Panc1 (cell line): ENCODE data around the gene ABI3BP. TPM values are rescaled to one million over a fixed set of nuclear protein-coding genes. Genes with fewer than 3 reads are reported as not detected.

Experiments used
- ATAC-seq: fragments of 200-7000 bp; cut with Tn5 transposase; 2 replicates; pipeline ENCODE4 v1.9.1; 2020; ENCODE audit warnings: mild to moderate bottlenecking, moderate library complexity
- BruUV-seq: library from RNA; stranded (reverse); fragments of 400-500 nt; replicated peaks from 2 replicates; lab custom pipeline; 2021; lab: Mats Ljungman, UMichigan
- CTCF ChIA-PET: fragments of 300-600 bp; sonication (Branson Sonifier 250); formaldehyde crosslinking; loops from one replicate; lab custom pipeline; 2022; ENCODE audit warnings: antibody characterized with exemption; lab: Charles Lee
- POLR2A ChIA-PET: fragments of 300-600 bp; sonication (Branson Sonifier 250); formaldehyde crosslinking; loops from one replicate; lab custom pipeline; 2022; ENCODE audit warnings: antibody characterized with exemption; lab: Charles Lee
- DNase-seq: peaks from one replicate; pipeline ENCODE4 v3.0.0-alpha.2; 2010; ENCODE audit warnings: low read depth, low spot score
- H3K27ac ChIP-seq: 2 replicates; pipeline ENCODE4 v1.5.1; 2011; ENCODE audit warnings: mild to moderate bottlenecking, low read length, inconsistent platforms
- H3K27me3 ChIP-seq: fragments of 200-500 bp; sonication (Bioruptor generic); 2 replicates; pipeline ENCODE4 v1.6.0; 2014; ENCODE audit warnings: low read length, inconsistent platforms; ENCODE audit not compliant: control insufficient read depth, insufficient read depth
- H3K36me3 ChIP-seq: fragments of 200-500 bp; sonication (Bioruptor generic); 2 replicates; pipeline ENCODE4 v1.5.1; 2014; ENCODE audit warnings: inconsistent platforms, mild to moderate bottlenecking, low read length, moderate library complexity; ENCODE audit not compliant: control insufficient read depth, insufficient read depth
- H3K4me1 ChIP-seq: 2 replicates; pipeline ENCODE4 v1.5.1; 2011; ENCODE audit warnings: inconsistent platforms, mild to moderate bottlenecking, low read length, moderate library complexity; ENCODE audit not compliant: control insufficient read depth, insufficient read depth
- H3K4me3 ChIP-seq, 2 experiments: 2 replicates each; pipeline ENCODE4 v1.5.1; 2011 to 2012; ENCODE audit warnings: low read depth in 2 of 2, low read length in 2 of 2, mild to moderate bottlenecking in 2 of 2, inconsistent platforms in 1 of 2, moderate library complexity in 1 of 2
- H3K9me3 ChIP-seq: fragments of 200-500 bp; sonication (Bioruptor generic); 2 replicates; pipeline ENCODE4 v1.5.1; 2014; ENCODE audit warnings: low read depth, mild to moderate bottlenecking, inconsistent platforms, low read length, moderate library complexity; ENCODE audit not compliant: control insufficient read depth, insufficient read depth
- CTCF ChIP-seq: fragments of 450-650 bp; IDR thresholded peaks from 2 replicates; pipeline ENCODE4 v1.5.1; 2017; ENCODE audit warnings: mild to moderate bottlenecking
- POLR2AphosphoS5 ChIP-seq: IDR thresholded peaks from 2 replicates; pipeline ENCODE4 v1.6.1; 2012; ENCODE audit warnings: mild to moderate bottlenecking, low read depth, low read length, moderate library complexity
- REST ChIP-seq, 2 experiments: IDR thresholded peaks; 2 replicates each; pipeline ENCODE4 v1.6.1; 2011 to 2012; ENCODE audit warnings: low read depth in 2 of 2, control low read depth in 1 of 2, low read length in 1 of 2, mild to moderate bottlenecking in 1 of 2, moderate library complexity in 1 of 2; ENCODE audit not compliant: insufficient read depth in 1 of 2
- SIN3A ChIP-seq: IDR thresholded peaks from 2 replicates; pipeline ENCODE4 v1.6.1; 2012; ENCODE audit warnings: low read depth, mild to moderate bottlenecking, low read length, moderate library complexity, borderline replicate concordance; ENCODE audit not compliant: insufficient read depth
- TCF7L2 ChIP-seq: IDR thresholded peaks from 2 replicates; pipeline ENCODE4 v1.6.1; 2011; ENCODE audit warnings: mild to moderate bottlenecking, low read depth, low read length, inconsistent platforms
- in situ Hi-C: cut with HindIII; loops from 2 replicates; pipeline ENCODE4 v1.10.0; 2016; ENCODE audit warnings: low sequenced_read_pairs, low pct_unique_long_range_greater_than_20kb
- intact Hi-C: fragments of 100-400 bp; cut with micrococcal nuclease; formaldehyde crosslinking; loops from one replicate; pipeline ENCODE4 v1.10.0; 2022; ENCODE audit not compliant: unreplicated experiment
- total RNA-seq: library from RNA; stranded (reverse); gene quantifications from one replicate; pipeline ENCODE4 v1.2.1, GENCODE V29; 2021; ENCODE audit not compliant: unreplicated experiment

ABI3BP gene
- total RNA-seq, 1 experiment from 2014 or later: 0.21 TPM

- H3K4me3 ChIP-seq: no peak overlapping the region
- DNase-seq (no peak), ATAC-seq (no peak)
- H3K4me1 ChIP-seq: no peaks in the 10 kb centered on the region
- POLR2A ChIA-PET: no interaction called here
- peaks cover 4% of the 10 kb centered on the region for H3K27me3 ChIP-seq
- BruUV-seq: no TSS peak
- CTCF ChIA-PET: no interaction called here
- intact Hi-C loops (no loop called here), in situ Hi-C loops (no loop called here)
- no peaks in the 10 kb centered on the region for H3K9me3 ChIP-seq
- no peak overlapping the region for H3K27ac ChIP-seq
- no peak for TF ChIP-seq POLR2AphosphoS5
- no peak for TF ChIP-seq TCF7L2
- no peaks in the 10 kb centered on the region for H3K36me3 ChIP-seq
Observed at GRCh38 chr3:100864471-100865250, 128.6 kb downstream of the ABI3BP start.

GRCh38 chr3:100857863-100858262 lies 135.4 kb downstream of the ABI3BP start:
- no peak overlapping the region for H3K27ac ChIP-seq
- intact Hi-C loops: no loop called here
- ChIA-PET CTCF (no interaction called here), POLR2A (no interaction called here)
- DNase-seq (no peak), ATAC-seq (no peak)
- peaks cover 10% of the 10 kb centered on the region for H3K27me3 ChIP-seq
- TF ChIP-seq SIN3A (no peak), POLR2AphosphoS5 (no peak), TCF7L2 (no peak), CTCF (no peak), REST (IDR thresholded peaks at IDR 0.05; ENCODE audit: insufficient read depth in 1 of 2, low read depth in 2 of 2, low read length in 1 of 2) (no peak)
- no TSS peak for BruUV-seq
- H3K4me3 ChIP-seq: no peak overlapping the region
- no peaks in the 10 kb centered on the region for H3K36me3 ChIP-seq
- no peaks in the 10 kb centered on the region for H3K4me1 ChIP-seq
- no peaks in the 10 kb centered on the region for H3K9me3 ChIP-seq
- in situ Hi-C loops: no loop called here

GRCh38 chr3:100856821-100857220 lies 136.4 kb downstream of the ABI3BP start:
- ChIA-PET POLR2A (no interaction called here), CTCF (no interaction called here)
- H3K27ac ChIP-seq: no peak overlapping the region
- no TSS peak for BruUV-seq
- peaks cover 11% of the 10 kb centered on the region for H3K27me3 ChIP-seq
- TF ChIP-seq SIN3A (no peak), CTCF (no peak), POLR2AphosphoS5 (no peak), REST (IDR thresholded peaks at IDR 0.05; ENCODE audit: insufficient read depth in 1 of 2, low read depth in 2 of 2, low read length in 1 of 2) (no peak), TCF7L2 (no peak)
- no peak overlapping the region for H3K4me3 ChIP-seq
- ATAC-seq (no peak), DNase-seq (no peak)
- no peaks in the 10 kb centered on the region for H3K4me1 ChIP-seq
- no peaks in the 10 kb centered on the region for H3K9me3 ChIP-seq
- in situ Hi-C loops (no loop called here), intact Hi-C loops (no loop called here)
- H3K36me3 ChIP-seq: no peaks in the 10 kb centered on the region
